Cardiac fibroblast (primary cell): ENCODE results near the gene CCL8.

ENCODE experiments used
- DNase-seq, 2 donors: peaks; one replicate each; pipeline versions ENCODE4 v3.0.0 to v3.0.0-alpha.2; 2010; ENCODE audit warnings: low read depth in 2 of 2
- H3K4me3 ChIP-seq, 2 donors: replicated peaks in 1 of 2; 1 replicate in 1 of 2; 2 replicates in 1 of 2; pipeline ENCODE4 v1.5.1; 2011; ENCODE audit warnings: low read depth in 2 of 2, low read length in 2 of 2, mild to moderate bottlenecking in 2 of 2, moderate library complexity in 1 of 2
- CTCF ChIP-seq: IDR thresholded peaks from one replicate; pipeline ENCODE4 v1.5.1; 2011; ENCODE audit warnings: low read depth, mild to moderate bottlenecking, low read length, inconsistent platforms

The CCL8 gene

GRCh38 chr17:34368946-34369500 lies 49.8 kb downstream of the CCL8 start:
- no peak overlapping the region for H3K4me3 ChIP-seq
- DNase-seq: no peak
- TF ChIP-seq CTCF: no peak

GRCh38 chr17:34369571-34369970 lies 50.3 kb downstream of the CCL8 start:
- no peak overlapping the region for H3K4me3 ChIP-seq
- no peak for TF ChIP-seq CTCF
- no peak for DNase-seq

- DNase-seq: no peak
- H3K4me3 ChIP-seq: no peak overlapping the region
- no peak for TF ChIP-seq CTCF
These were observed 51.3 kb downstream of the CCL8 start for GRCh38 chr17:34370376-34370996.

GRCh38 chr17:34370997-34371395 lies 51.8 kb downstream of the CCL8 start:
- DNase-seq: peak in 1 of 2 donors; percentile 36
- H3K4me3 ChIP-seq: no peak overlapping the region
- no peak for TF ChIP-seq CTCF
